ENCODE data around the gene PSMD2.

GRCh38 chr3:184357248-184358123 is 58.4 kb downstream of the PSMD2 start:
- TF ChIP-seq POLR2A (IDR thresholded peaks at IDR 0.05) = no peak
- TF ChIP-seq, protein P1, sequence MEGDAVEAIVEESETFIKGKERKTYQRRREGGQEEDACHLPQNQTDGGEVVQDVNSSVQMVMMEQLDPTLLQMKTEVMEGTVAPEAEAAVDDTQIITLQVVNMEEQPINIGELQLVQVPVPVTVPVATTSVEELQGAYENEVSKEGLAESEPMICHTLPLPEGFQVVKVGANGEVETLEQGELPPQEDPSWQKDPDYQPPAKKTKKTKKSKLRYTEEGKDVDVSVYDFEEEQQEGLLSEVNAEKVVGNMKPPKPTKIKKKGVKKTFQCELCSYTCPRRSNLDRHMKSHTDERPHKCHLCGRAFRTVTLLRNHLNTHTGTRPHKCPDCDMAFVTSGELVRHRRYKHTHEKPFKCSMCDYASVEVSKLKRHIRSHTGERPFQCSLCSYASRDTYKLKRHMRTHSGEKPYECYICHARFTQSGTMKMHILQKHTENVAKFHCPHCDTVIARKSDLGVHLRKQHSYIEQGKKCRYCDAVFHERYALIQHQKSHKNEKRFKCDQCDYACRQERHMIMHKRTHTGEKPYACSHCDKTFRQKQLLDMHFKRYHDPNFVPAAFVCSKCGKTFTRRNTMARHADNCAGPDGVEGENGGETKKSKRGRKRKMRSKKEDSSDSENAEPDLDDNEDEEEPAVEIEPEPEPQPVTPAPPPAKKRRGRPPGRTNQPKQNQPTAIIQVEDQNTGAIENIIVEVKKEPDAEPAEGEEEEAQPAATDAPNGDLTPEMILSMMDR (IDR thresholded peaks at IDR 0.05) = no peak

Measured in stomach (tissue), 4 donors.